ENCODE measurements around the gene INPP4A. TPM values are rescaled to one million over a fixed set of nuclear protein-coding genes. Genes with fewer than 3 reads are reported as not detected.

INPP4A gene
- polyA plus RNA-seq, 2 of the 4 experiments (the other 2 are of a cell fraction), result 9.4 to 16.0 TPM

DNA sequence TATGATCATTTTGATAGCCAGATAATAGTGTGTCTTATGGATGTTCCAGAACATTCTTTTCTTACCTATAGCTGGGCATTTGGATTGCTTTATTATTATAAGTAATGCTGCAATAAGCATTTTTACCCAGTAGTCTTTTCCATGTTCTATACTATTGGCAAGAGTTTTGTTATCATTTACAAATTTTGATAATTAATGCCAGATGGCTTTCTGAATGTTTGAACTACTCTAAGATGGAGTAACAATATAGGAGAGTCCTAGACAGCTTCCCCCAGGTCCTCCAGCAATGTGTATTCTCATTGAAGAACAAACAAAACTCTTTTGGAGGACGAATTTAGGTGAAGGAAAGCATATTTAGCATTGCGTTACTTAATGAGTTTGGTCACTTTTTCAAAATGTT is 73.0 kb downstream of the INPP4A start:
- ATAC-seq, result no peak
- TF ChIP-seq, protein P1, sequence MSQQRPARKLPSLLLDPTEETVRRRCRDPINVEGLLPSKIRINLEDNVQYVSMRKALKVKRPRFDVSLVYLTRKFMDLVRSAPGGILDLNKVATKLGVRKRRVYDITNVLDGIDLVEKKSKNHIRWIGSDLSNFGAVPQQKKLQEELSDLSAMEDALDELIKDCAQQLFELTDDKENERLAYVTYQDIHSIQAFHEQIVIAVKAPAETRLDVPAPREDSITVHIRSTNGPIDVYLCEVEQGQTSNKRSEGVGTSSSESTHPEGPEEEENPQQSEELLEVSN (IDR thresholded peaks at IDR 0.05; ENCODE audit: borderline replicate concordance, low read depth), result no peak
- TF ChIP-seq RFX5 (IDR thresholded peaks at IDR 0.05), result no peak
- no peak for TF ChIP-seq JUN (IDR thresholded peaks at IDR 0.05)
- TF ChIP-seq CBX2 (IDR thresholded peaks at IDR 0.05; ENCODE audit: borderline replicate concordance, low read depth), result no peak
- TF ChIP-seq PBX3 (IDR thresholded peaks at IDR 0.05), result no peak
- no peak for TF ChIP-seq FOSL2 (IDR thresholded peaks at IDR 0.05)
- TF ChIP-seq FOSL2 (CRISPR knock-in tag; IDR thresholded peaks at IDR 0.05), result no peak
- no peak for TF ChIP-seq NR3C1 (IDR thresholded peaks at IDR 0.05)
- no peak for TF ChIP-seq EP300 (IDR thresholded peaks at IDR 0.05)
- TF ChIP-seq TFCP2L1 (CRISPR knock-in tag; IDR thresholded peaks at IDR 0.05), result no peak
- TF ChIP-seq GATA3 (IDR thresholded peaks at IDR 0.05; ENCODE audit: borderline replicate concordance), result no peak
- no peak for TF ChIP-seq CBX8 (IDR thresholded peaks at IDR 0.05)
- TF ChIP-seq, protein P2, sequence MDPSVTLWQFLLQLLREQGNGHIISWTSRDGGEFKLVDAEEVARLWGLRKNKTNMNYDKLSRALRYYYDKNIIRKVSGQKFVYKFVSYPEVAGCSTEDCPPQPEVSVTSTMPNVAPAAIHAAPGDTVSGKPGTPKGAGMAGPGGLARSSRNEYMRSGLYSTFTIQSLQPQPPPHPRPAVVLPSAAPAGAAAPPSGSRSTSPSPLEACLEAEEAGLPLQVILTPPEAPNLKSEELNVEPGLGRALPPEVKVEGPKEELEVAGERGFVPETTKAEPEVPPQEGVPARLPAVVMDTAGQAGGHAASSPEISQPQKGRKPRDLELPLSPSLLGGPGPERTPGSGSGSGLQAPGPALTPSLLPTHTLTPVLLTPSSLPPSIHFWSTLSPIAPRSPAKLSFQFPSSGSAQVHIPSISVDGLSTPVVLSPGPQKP (IDR thresholded peaks at IDR 0.05; ENCODE audit: low read depth, low read length), result no peak
- no peak for TF ChIP-seq HDAC2 (IDR thresholded peaks at IDR 0.05)
- no peak for TF ChIP-seq PHF8 (IDR thresholded peaks at IDR 0.05; ENCODE audit: borderline replicate concordance, low read depth)
- no peak for TF ChIP-seq KDM1A (IDR thresholded peaks at IDR 0.05; ENCODE audit: low read depth)
- no peak for DNase-seq (ENCODE audit: low read depth in 1 of 2, low spot score in 1 of 2)
- 72% methylated on average over 2 of the region's 2 CpGs for WGBS (ENCODE audit: missing lambda C conversion rate)
- POLR2A ChIA-PET, result no interaction called here
- FAIRE-seq, result no peak
- Histone ChIP-seq H3K27ac (no peak overlapping the region), H3K9me3 (no peaks in the 10 kb centered on the region), H3K4me2 (no peak overlapping the region), H3K4me3 (no peak overlapping the region), H3K4me1 (peaks cover 18% of the 10 kb centered on the region)
- CTCF ChIA-PET, result interaction anchor here (0.5 kb wide), 1 partner anchor 319 kb away, joined by 3 read pairs; no protein-coding TSS in a partner anchor

DNA sequence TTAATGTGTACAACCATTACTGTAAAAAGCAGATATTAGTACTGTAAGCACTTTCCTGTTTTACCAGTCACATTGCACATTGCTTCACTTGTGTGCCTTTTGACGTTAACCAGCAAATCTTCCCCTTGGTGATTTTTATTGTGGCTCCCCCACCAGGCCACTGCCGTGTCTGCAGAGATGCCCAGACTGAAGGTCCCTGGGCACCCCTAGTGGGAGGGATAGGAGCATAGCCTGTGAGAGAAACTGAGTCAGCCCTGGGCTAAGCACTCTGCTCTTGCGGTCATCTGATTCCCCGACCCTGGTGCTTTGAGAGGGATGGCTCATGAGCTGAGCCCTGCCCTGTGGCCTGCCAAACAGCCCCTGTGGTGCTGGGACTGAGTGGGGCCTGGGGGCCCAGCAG is 73.4 kb downstream of the INPP4A start:
- Histone ChIP-seq H3K4me3 (no peak overlapping the region), H3K4me1 (peaks cover 18% of the 10 kb centered on the region), H3K27ac (no peak overlapping the region), H3K4me2 (no peak overlapping the region), H3K9me3 (no peaks in the 10 kb centered on the region)
- POLR2A ChIA-PET, result no interaction called here
- CTCF ChIA-PET, result interaction anchor here (0.5 kb wide), 1 partner anchor 319 kb away, joined by 3 read pairs; no protein-coding TSS in a partner anchor
- DNase-seq (ENCODE audit: low read depth in 1 of 2, low spot score in 1 of 2) (peak in 1 of 2 experiments; percentile 36), ATAC-seq (peak in 1 of 2 experiments; percentile 76; a peak in 4 of 6 replicates), FAIRE-seq (no peak)
- no peak for TF ChIP-seq EP300 (IDR thresholded peaks at IDR 0.05)
- TF ChIP-seq ATOH8 (CRISPR knock-in tag; IDR thresholded peaks at IDR 0.05; ENCODE audit: low read depth), result no peak
- TF ChIP-seq CBX2 (IDR thresholded peaks at IDR 0.05; ENCODE audit: borderline replicate concordance, low read depth), result no peak
- no peak for TF ChIP-seq NPAS2 (CRISPR knock-in tag; IDR thresholded peaks at IDR 0.05; ENCODE audit: borderline replicate concordance)
- TF ChIP-seq SMC3 (IDR thresholded peaks at IDR 0.05), result peak; percentile 21; the same call in 1 of the 3 replicates
- TF ChIP-seq PBX3 (IDR thresholded peaks at IDR 0.05), result no peak
- TF ChIP-seq CTCF (IDR thresholded peaks at IDR 0.05), result peak; percentile 25; the same call in 2 of the 3 replicates
- TF ChIP-seq RAD21 (conservative IDR thresholded peaks at IDR 0.05 in 1 of 2, IDR thresholded peaks at IDR 0.05 in 1 of 2), result peak in 1 of 2 experiments; percentile 53; a peak in 2 of 5 replicates
- TF ChIP-seq POLR2AphosphoS2 (conservative IDR thresholded peaks at IDR 0.05; ENCODE audit: low read length), result no peak
- no peak for TF ChIP-seq ZSCAN20 (CRISPR knock-in tag; IDR thresholded peaks at IDR 0.05)
- 71% methylated on average over 4 of the region's 4 CpGs for WGBS (ENCODE audit: missing lambda C conversion rate)
